ENCODE results near the gene SCRT2.
"Not testable (repeated sequence)": the region's sequence is repeated elsewhere in the genome, so short reads cannot be mapped to it uniquely, and the experiment has no call there.

The SCRT2 gene

DNA sequence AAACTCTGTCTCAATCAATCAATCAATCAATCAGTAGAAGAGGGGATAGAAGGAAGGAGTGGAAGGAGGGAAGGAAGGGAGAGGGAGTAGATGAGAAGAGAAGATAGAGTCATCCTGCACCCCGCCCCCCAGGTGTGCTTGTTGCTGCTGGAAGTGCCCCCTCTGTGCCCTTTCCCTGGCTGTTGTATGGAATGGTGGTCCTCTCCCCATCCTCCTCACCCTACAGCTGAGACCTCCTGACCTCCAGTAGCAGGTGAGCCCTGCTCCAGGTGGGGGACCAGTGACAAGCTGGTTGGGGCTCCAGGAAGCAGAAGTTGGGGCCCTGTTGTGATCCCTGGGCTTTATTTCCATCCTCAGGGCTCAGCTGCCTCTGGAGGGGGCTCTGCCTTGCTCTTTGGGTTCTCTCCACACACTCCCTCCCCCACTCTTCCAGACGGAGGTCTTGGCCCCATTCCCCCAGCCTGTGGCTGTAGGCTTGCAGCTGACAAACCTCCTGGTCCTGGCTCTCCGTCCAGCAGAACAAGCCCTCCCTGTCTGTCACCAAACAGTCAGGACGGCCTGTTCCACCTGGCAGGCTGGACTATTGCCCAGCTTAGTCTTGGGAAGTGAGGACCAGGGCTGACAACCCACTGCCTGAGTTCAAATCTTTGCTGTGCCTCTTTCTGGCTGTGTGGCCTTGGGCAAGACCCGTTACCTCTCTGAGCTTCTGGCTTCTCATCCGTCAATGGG lies 26.0 kb upstream of the SCRT2 start:
- FAIRE-seq (no peak), DNase-seq (ENCODE audit: low spot score) (no peak)

DNA sequence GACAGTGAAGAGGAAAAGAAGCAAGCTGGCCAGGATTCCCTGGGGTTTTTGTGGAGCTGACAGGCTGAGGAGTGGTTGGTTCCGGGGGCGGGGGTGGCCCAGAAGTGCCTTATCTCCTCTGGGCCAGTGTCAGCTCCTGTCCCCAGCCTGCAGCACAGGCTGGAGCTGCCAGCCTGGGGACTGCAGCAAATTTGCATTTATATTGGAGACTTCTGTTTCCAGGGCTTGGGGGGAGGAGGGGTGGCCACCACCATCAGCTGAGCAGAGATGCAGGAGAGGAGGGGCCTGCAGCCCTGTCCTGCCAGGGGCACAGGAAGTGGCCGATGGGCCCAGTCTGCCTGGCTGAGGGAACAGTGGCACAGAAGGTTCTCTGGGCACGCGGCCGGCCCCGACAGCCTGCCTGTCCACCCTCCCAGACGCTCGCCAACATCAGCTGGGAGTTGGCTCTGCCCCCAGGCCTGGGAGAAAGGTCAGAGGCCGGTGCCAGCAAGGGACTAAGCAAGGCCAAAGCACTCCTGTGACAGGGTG lies 24.3 kb upstream of the SCRT2 start:
- FAIRE-seq = no peak
- no peak for DNase-seq (ENCODE audit: low spot score)

DNA sequence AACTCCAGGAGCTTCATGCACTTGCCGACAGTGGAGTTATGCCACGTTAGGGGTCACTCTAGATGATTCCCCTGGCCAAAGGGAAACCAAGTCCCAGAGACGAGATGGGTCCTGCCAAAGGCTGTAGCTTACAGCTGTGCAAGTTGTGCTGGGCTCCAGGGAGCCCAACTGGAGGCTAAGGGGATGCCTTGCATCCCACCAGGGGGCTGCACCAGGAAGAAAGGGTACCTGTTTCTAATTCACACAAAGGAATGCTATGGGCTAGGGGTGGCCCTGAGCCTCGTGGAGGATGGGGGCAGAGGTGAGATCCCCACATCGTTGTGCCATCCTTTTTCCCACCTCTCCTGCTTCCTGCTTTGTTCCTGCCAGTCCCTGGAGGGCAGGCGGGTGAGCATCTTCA lies 23.7 kb upstream of the SCRT2 start:
- no peak for FAIRE-seq
- no peak for DNase-seq (ENCODE audit: low spot score)

DNA sequence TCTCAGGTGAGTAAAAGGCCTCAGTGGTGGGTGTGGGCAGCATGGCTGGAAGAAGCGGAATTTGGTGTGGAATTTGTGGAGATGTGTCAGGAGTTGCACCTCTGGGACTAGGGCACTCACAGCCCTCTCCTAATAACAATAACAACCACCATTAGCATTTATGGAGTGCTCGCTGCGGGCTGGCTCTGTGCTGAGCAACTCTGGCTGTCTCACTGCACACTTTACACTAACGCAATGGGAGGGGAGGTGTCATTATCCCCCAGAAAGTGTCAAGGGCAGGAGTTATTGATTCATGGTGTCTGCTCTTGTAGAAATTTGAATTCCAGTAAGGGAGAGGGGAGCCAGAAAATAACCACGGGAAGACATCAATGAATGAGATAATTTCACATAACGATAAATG lies 22.7 kb upstream of the SCRT2 start:
- DNase-seq (ENCODE audit: low spot score) = no peak
- FAIRE-seq = no peak

DNA sequence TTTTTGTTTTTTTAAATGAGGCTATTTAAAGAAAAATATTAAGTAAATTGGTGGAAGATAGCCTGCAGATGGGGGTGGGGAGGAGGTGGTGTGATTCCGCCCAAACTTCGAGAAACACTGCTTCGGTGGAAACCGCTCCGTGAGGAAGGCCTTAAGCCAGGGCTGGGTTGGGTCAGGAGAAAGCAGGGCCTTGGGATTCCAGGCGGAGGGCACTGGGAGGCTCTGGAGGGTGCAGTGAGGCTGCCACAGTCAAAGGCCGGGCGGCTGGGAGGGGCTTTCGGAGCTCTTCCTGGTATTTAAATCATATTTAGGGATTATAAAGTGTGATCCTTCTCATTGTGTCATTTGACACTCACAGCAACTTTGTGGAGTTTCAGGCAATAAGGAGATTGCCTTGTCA lies 22.2 kb upstream of the SCRT2 start:
- FAIRE-seq (no peak), DNase-seq (ENCODE audit: low spot score) (no peak)

DNA sequence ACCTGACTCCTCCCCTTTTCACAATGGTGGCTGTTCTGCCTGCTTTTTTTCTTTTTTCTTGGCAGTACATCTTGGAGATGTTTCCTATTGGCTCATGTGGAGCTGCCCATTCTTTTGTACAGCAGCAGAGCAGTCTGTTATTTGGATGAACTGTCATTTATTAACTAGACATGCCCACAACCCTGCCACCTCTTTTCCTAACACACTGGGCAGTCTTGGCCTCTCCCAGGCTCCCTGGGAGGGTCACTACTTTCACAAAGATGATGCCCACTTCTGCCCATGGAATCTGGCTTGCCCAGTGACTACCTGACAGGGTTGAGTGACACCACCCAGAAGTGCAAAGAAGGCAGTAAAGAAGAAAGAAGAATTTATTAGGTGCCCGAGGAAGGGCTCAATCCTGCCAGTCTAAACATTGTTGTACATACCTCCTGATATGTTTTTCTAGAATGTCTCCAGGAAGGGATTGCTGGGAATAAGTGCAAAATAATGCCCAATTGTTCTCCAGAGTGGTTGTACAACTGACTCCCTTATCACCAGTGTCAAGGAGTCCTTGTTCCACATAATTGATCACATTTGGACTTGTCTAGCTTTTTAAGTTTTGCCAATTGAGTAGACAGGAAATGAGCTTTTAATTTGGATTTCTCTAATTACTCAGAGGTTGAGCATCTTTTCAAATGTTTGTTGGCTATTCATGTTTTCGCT lies 19.7 kb upstream of the SCRT2 start:
- no peak for DNase-seq (ENCODE audit: low spot score)

DNA sequence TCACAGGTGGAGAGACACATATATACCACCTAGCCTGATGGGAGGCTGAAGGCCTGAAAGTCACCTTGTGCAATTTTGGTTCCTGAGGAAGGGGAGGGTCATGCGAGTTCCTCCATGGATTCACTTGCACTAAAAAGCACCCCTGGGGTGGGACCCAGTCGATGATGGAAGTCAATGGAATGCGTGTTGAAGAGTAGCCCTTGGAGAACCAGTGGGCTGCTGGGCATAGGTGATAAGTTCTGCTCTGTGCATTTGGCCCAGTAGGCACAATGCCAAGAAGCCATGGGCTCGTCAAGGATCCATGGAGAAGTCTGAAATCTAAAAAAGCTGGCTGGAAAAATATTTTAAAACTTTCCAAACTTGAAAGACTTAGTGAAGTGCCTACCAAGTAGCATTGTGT lies 18.9 kb upstream of the SCRT2 start:
- FAIRE-seq (no peak), DNase-seq (ENCODE audit: low spot score) (no peak)

More for the DNA sequence above, 19.7 kb upstream of the SCRT2 start:
- FAIRE-seq = no peak

DNA sequence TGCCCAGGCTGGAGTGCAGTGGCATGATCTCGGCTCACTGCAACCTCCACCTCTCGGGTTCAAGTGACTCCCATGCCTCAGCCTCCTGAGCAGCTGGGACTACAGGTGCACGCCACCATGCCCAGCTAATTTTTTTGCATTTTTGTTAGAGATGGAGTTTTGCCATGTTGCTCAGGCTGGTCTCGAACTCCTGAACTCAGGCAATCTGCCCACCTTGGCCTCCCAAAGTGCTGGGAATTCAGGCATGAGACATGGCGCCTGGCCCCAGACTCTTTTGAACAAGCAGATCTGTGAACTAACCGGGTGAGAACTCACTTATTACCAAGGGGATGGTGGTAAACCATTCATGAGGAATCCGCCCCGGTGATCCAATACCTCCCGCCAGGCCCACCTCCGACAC lies 18.2 kb upstream of the SCRT2 start:
- FAIRE-seq; DNase-seq (ENCODE audit: low spot score): not testable (repeated sequence)

DNA sequence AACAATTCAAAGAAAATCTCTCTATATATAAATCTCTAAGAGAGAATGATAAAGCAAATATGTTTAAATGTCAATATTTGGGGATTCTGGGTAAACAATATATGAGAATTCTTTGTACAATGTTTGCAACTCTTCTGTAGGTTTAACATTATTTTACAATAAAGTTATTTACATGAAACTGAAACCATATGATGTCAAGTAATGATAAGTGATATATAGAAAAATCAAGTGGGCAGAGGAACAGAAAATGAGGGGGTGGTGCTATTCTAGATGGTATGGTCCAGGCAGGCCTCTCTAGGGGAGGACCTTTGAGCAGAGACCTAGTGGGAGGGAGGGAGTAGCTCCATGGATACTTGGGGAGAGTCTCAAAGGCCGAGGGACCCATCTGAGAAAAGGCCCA lies 16.4 kb upstream of the SCRT2 start:
- DNase-seq (ENCODE audit: low spot score) = no peak
- FAIRE-seq = no peak

DNA sequence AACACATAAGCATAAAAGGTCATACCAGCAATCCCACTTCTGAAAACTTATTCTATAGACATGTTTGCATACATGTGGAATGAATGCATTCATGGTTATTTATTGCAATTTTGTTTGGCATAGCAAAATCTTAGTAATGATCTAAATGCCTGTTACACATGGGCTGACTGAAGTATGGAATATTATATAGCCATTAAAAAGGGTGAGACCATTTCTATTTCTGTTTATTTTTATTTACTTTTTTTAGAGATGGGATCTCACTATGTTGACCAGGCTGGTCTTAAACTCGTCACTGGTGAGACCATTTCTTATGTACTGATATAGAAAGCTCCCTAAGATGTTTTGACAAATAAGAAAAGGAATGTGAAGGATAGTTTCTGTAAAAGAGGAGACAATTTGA lies 14.3 kb upstream of the SCRT2 start:
- no peak for DNase-seq (ENCODE audit: low spot score)
- no peak for FAIRE-seq

DNA sequence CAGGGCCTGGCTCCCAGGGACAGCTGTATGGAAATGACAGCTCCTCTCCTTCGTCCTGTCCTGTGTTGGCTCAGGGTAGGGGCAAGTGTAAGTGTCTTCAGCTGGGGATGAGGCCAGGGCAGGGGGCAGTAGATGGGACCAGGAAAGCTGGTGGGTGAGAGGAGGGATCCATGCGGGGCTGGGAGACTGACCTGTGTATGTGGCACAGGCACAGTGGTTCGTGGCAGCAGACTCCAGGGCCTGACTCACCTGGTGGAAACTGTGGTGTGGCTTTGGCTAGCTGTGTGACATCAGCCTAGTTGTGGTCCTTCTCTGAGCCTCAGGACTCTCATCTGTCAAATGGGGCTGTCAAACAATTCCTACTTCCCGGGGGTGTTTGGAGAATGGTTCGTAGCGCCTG lies 13.7 kb upstream of the SCRT2 start:
- no peak for FAIRE-seq
- DNase-seq (ENCODE audit: low spot score) = no peak

DNA sequence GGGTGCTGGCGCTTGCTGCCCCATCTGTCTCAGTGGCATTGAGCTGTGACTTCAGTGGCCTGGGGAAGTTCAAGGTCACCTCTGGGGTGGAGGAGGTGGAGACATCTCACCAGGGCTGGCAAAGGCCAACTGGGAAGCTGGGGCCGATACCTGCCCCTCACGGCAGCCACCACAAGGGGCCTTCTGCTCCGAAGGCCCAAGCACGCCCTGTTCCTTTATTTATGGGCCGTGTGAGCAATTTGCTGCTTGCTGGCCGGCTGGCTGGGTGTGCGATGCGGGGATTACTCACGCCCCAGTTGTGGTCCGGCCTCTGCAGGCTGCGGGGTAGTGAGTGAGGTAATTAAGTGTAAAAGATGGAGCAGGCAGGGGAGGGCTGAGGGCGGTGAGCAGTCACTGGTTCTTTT lies 13.2 kb upstream of the SCRT2 start:
- DNase-seq (ENCODE audit: low spot score) = no peak
- FAIRE-seq = no peak

DNA sequence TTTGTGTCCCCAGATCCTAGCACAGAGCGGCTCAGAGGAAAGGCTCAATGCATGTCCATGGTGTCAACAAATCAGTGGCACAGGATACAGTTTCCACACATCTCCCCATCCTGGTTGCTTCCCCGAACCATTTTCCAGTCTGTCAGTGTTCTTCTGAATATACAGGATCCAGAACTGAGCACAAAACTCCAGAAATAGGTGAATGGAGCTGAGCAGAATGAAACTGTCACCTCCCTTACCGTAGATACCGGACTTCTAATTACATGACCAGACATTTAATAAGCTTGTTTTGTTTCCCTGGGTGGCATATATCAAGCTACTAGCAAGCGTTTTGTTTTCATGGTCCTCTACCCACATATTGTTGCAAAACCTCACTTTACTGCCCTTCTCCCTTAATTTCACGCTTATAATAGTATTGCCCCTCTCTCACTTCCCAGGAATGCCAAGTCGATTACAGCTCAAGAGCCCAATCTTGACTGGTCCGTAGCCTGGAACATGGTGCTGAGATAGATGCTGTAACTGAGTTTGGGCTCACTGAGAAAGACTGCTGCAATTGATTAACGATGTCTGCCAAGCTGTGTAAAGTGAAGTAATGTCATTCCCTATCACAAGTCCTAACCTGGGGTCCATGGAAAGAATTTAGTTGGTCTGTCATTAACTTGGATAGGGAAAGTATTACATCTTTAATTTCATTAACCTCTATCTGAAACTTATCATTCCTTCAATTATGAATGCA lies 12.0 kb upstream of the SCRT2 start:
- DNase-seq (ENCODE audit: low spot score) (no peak), FAIRE-seq (no peak)

DNA sequence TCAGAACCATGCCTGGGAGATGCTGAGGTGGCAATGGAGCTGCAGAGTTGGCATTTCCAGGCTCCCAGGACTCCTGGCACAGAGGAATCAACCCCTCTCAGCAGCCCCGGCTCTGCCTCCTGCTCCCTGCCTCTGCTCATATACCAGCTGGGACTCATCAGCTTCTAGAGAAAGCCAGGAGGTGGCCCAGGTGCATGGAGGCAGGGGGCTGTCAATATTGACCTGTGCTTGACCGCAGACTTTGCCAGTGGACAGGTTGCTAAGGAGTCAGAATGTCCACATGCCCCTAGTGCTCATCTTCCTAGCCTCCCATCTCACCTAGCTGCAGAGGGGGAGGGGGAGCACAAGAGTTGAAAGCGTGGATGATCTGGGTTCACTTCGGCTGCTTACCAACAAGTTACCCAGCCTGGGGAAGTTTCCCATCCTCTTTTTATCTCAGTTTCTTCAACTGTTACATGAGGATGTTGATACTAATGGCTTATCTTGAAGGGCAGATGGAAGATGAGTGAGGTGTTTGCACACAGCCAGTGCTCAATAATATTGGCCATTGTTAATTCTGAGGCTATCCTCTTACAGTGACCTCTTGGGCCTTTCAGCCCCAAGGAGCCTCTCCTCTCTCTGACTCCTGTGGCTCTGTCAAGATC lies 9.2 kb upstream of the SCRT2 start:
- no peak for FAIRE-seq
- DNase-seq (ENCODE audit: low spot score) = no peak

DNA sequence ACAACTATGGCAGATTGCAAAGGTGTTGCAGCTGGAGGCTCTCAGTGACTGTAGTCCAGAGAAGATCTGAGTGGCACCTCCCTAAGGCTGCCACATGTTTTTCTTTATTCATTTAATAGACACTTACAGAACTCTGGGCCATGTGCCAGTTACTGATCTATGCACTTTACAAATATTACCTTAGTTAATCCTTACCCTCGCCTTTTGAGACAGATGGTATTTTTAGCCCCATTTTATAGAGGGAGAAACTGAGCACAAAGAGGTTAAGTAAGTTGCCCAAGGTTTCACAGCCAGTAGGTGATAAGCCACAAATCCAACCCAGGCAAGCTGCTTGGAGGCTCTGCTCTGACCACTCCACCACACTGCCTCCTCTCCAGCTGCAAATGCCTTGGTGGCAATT lies 6.5 kb upstream of the SCRT2 start:
- DNase-seq (ENCODE audit: low spot score) (no peak), FAIRE-seq (no peak)

DNA sequence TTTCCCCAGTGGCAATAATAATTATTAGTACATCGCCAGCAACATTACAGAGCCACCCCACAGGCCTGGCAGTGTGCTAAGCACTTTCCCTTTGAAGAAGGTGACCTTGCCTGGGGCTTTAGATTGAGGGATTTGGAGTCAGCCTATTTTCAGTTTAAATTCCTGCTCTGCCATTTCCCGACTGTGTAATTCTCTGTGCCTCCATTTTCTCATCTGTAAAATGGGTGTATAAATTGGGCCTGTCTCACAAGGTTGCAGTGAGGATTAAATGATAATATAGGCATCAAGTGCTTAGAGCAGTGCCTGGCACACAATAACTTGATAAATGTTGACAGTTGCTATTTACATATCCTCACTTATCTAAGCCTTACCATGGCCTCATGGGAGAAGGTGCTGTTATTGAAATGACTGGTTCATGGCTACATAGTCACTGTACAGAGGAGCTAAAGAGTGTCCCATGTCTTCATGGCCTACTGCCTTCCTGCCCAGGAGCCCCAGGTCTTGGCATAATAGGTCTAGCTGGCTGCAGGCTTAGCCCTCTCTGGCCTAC lies 5.1 kb upstream of the SCRT2 start:
- no peak for FAIRE-seq
- DNase-seq (ENCODE audit: low spot score) = no peak

DNA sequence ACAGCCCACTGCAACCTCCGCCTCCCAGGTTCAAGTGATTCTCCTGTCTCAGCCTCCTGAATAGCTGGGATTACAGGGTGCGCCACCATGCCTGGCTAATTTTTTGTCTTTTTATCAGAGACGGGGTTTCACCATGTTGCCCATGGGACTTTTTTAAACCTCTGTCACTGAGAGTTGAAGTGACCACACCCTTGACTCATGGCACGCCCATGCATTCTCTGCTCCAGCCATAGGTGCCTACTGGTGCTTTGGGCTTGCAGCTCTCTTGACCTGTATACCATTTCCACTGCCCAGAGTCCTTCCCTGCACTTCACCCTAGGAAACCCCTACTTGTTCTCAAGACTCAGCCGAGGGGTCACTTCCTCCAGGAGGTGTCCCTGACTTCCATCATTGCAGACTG lies 2.4 kb upstream of the SCRT2 start:
- no peak for DNase-seq (ENCODE audit: low spot score)
- no peak for FAIRE-seq

DNA sequence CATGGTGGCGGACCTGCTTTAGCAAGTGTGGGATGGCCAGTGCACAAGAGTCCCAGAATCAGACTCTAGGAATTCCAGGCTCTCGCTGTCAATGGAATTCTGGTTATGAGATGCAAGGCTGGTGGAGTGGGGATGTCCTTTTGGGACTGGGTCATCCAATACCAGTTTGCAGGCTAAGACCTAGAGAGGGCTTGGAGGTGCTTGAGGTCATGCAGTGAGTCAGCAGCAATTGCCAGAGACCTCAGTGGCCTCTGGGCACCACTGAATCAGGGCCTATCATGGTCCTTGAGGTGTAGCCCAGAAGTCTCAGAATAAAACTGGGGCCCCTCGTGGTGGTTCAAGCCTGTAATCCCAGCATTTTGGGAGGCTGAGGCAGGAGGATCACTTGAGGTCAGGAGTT lies 1.4 kb upstream of the SCRT2 start:
- FAIRE-seq (no peak), DNase-seq (ENCODE audit: low spot score) (no peak)

DNA sequence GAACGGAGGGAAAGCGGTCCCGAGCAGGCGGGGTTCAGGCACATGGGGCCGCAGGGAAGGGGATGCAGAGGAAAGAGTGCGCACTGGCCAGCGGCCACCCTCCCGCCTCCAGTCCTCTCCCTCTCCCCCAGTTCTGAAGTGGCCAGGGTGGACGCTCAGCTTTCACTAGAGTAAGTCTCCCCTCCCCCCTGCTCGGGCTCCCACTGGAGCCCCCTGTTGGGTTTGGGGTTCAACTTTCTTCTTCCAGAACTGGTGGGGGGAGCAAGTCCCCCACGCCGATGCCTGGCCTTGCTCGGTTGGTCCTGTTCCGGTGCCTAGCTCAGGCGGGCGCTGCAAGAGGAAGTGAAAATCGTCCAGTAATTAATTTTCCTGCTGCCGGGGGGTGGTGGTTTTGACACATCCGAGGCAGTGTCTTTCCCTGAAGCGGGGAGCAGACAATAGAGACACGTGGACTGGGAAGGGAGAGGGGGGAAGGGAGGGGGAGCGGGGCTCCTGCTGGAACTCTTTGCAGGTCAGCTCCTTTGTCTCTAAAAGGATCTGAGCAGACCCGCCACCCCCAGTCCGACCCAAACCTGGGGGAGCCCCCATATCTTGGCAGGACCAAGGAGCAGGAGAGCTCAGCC lies 824 bp upstream of the SCRT2 start:
- no peak for FAIRE-seq
- DNase-seq (ENCODE audit: low spot score) = no peak

DNA sequence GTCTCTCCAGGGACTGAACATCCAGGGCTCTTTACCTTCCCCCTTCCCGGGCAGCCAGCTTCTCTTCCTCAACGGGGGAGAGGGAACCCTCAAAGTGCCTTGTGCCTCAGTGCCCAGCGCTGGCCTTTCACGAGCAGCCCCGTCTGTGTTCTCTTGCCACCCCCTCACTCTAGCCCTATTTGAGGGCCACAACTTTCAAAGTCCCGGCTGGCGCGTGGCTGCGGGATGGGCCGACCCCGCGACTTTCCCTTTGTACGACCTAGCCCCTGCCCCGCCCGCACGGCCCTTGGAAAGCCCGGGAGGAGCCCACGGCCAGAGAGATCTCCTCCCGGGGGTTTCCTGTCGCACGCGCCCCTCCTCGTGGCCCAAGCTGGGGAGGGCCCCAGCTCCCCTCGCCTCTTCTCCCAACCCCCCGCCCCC lies 559 bp downstream of the SCRT2 start:
- no peak for FAIRE-seq

DNA sequence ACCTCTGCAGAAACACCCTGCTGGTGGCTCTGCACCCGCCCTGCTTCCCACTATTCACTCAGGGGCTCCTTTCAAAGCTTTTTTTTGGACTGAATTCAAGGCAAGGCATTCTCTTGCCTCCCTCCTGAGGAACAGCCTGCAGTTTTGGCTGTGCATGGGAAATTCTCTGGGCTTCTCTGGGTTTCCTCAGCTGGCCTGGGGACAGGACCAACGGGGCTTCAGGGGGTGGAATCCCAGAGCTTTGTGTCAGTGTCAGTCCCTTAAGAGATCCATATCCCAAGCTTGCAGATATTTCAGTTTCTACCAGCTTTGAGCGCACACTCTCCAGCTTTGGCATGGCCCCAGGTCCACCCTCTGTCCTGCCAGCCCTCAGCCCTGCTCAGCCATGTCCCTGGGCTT lies 2.0 kb downstream of the SCRT2 start:
- FAIRE-seq (no peak), DNase-seq (ENCODE audit: low spot score) (no peak)

More for the DNA sequence above, 559 bp downstream of the SCRT2 start:
- no peak for DNase-seq (ENCODE audit: low spot score)

Measured in urothelium cell line (cell line).